Measurements from ENCODE around the gene HOXA7.

The HOXA7 gene

GRCh38 chr7:27175626-27176523 lies 19.4 kb upstream of the HOXA7 start:
- DNase-seq (ENCODE audit: low read depth) = no peak
- H3K4me3 ChIP-seq (ENCODE audit: low read length) = no peak overlapping the region

GRCh38 chr7:27174874-27175625 lies 18.6 kb upstream of the HOXA7 start:
- TF ChIP-seq CTCF (conservative IDR thresholded peaks at IDR 0.05; ENCODE audit: low read depth, low read length) = no peak
- DNase-seq (ENCODE audit: low read depth) = no peak
- H3K4me3 ChIP-seq (ENCODE audit: low read length) = no peak overlapping the region

More at GRCh38 chr7:27175626-27176523, 19.4 kb upstream of the HOXA7 start:
- no peak for TF ChIP-seq CTCF (conservative IDR thresholded peaks at IDR 0.05; ENCODE audit: low read depth, low read length)

- TF ChIP-seq CTCF (conservative IDR thresholded peaks at IDR 0.05; ENCODE audit: low read depth, low read length) = no peak
- DNase-seq (ENCODE audit: low read depth) = no peak
- no peak within 1 kb of the TSS for H3K4me3 ChIP-seq (ENCODE audit: low read length)
Measured at GRCh38 chr7:27173956-27174873, 17.7 kb upstream of the HOXA7 start, which contains the start of gene HOXA10. Gene HOXA10, minus strand, starts transcription at chr7:27174320. Its CDS starts 14 bp downstream, at chr7:27174306.

GRCh38 chr7:27173511-27173955 lies 17.1 kb upstream of the HOXA7 start:
- no peak overlapping the region for H3K4me3 ChIP-seq (ENCODE audit: low read length)
- DNase-seq (ENCODE audit: low read depth) = no peak
- TF ChIP-seq CTCF (conservative IDR thresholded peaks at IDR 0.05; ENCODE audit: low read depth, low read length) = no peak

- no peak for TF ChIP-seq CTCF (conservative IDR thresholded peaks at IDR 0.05; ENCODE audit: low read depth, low read length)
- no peak for DNase-seq (ENCODE audit: low read depth)
- no peak overlapping the region for H3K4me3 ChIP-seq (ENCODE audit: low read length)
Measured at GRCh38 chr7:27172823-27173510, 16.5 kb upstream of the HOXA7 start.

GRCh38 chr7:27172315-27172774 lies 15.9 kb upstream of the HOXA7 start:
- no peak overlapping the region for H3K4me3 ChIP-seq (ENCODE audit: low read length)
- no peak for DNase-seq (ENCODE audit: low read depth)
- TF ChIP-seq CTCF (conservative IDR thresholded peaks at IDR 0.05; ENCODE audit: low read depth, low read length) = no peak
